GM12864 (cell line): ENCODE data around the gene MYO18A.
A peak's percentile ranks its signal among the peaks of the same experiment; 100 is the strongest.

ENCODE experiments used
- DNase-seq: peaks from one replicate; pipeline ENCODE4 v3.0.0-alpha.2; 2011; ENCODE audit warnings: low read depth
- H3K4me3 ChIP-seq: 2 replicates; pipeline ENCODE4 v1.5.1; 2011; ENCODE audit warnings: mild to moderate bottlenecking, low read depth, low read length, control low read depth
- CTCF ChIP-seq: IDR thresholded peaks from 2 replicates; pipeline ENCODE4 v1.5.1; 2011; ENCODE audit warnings: low read depth, mild to moderate bottlenecking, moderate library complexity, low read length, control low read depth, inconsistent platforms; ENCODE audit errors: missing control alignments

The MYO18A gene

GRCh38 chr17:29155227-29155965 is 24.8 kb downstream of the MYO18A start:
- DNase-seq: no peak
- no peak overlapping the region for H3K4me3 ChIP-seq
- no peak for TF ChIP-seq CTCF

GRCh38 chr17:29154516-29155226 is 25.5 kb downstream of the MYO18A start:
- DNase-seq: no peak
- no peak for TF ChIP-seq CTCF
- H3K4me3 ChIP-seq: no peak overlapping the region

DNA sequence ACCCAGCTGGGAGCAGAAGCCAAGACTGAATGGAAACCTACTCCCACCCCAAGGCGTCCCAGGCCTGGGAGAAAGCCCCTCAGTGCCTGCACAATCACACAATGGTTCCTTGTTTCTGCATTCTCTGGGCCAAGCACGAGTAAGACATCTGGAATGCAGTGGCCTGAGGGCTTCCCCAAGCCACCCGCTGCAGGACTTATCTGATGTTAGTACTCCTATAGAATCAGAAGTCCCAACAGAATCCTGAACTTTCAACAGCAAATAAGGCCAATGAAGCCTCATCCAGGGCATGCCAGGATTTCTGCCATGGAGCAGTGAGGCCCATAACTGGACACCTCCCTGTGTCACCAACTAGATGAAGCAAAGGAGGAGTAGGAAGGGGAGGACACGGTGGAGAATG is 28.6 kb downstream of the MYO18A start:
- no peak for DNase-seq
- no peak for TF ChIP-seq CTCF
- no peak overlapping the region for H3K4me3 ChIP-seq

DNA sequence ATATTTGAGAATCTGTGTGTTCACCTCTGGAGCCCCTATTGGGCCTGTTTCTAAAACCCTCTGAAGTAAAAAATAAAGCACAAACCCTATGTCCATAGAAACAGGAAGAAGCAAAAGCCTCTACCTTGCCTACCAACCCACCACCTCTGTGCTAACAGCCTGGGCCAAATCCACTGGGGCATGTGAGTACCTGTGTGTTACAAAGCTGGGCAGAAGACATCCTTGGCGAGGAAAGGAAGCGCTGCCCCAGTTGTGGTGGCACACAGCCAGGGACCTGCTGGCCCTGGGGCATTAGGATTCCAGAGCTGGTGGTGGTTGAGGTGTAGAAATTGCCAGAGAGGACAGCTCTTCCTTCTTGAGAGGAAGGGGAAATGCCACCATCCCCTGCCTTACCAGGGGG is 30.0 kb downstream of the MYO18A start:
- H3K4me3 ChIP-seq: no peak overlapping the region
- TF ChIP-seq CTCF: no peak
- DNase-seq: no peak

DNA sequence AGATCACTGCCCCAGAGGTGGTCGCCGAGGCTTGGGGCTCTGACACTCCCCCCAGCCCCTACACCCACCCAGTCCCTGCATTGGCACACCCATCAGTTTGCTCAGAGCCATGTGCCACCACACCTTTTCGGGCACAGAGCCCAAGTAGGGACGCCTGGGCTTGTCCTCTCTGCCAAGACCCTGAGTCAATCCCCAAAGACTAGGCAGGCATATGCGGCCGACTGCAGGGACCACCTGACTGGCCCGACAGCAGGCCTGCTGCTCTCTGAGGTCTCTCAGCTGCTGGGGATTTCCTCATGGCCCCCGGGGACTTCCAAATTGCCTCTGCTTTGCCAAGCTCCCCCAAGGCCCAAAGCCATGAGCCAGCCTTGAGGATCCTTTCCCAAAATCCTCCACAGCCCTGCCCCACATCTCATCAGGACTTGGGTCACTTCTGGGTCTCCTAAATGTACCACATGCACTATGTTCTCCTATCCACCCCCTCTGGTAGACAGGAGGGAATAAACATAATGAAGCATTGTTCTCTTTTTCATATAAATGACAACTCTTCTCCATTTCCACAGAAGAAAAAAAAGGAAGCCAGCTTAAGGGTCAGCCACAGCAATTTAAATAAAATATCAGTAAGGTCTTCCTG is 30.6 kb downstream of the MYO18A start:
- no peak for TF ChIP-seq CTCF
- DNase-seq: no peak
- H3K4me3 ChIP-seq: peak overlapping the region; percentile 53

DNA sequence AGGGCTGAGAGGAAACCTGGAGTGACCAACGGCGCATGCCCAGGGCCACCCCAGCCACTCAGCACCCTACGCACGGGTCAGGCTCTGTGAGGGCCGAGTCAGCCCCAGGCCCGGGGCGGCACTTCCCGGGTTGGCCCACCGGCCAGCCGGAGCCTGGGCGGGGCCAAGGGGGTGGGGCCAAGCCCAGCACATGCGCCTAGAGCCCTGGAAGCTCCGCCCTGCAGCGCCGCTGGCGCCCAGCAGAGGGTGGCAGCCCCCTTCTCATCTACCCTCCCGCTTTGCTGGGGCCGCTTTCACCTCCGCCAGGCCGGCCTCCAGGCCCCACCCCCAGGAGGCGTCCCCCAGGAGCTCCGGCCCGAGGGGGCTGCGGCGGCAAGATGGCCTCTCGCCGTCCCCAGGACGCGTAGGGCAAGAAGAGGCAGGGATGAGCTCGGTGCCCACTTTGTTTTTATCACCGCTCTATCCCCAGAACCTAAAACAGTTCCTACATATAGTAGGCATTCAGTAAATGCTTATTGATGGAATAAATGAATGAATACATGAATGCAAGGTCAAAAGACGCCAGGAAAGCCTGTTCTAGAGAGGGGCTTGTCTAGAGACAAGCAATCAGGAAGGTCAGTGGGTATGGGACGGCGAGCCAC is 31.3 kb downstream of the MYO18A start:
- peak; percentile 77 for DNase-seq
- peak; percentile 98 for TF ChIP-seq CTCF
- H3K4me3 ChIP-seq: peak overlapping the region; percentile 53
